ENCODE data around the gene LIPA. TPM values are rescaled to one million over a fixed set of nuclear protein-coding genes. Genes with fewer than 3 reads are reported as not detected.

LIPA gene
- total and polyA plus RNA-seq, 9 of the 15 experiments (the other 6 are each of a cell fraction or from before 2014, with no cell fraction given) = 0.07 to 0.40 (median 0.15) TPM; not detected in 1

DNA sequence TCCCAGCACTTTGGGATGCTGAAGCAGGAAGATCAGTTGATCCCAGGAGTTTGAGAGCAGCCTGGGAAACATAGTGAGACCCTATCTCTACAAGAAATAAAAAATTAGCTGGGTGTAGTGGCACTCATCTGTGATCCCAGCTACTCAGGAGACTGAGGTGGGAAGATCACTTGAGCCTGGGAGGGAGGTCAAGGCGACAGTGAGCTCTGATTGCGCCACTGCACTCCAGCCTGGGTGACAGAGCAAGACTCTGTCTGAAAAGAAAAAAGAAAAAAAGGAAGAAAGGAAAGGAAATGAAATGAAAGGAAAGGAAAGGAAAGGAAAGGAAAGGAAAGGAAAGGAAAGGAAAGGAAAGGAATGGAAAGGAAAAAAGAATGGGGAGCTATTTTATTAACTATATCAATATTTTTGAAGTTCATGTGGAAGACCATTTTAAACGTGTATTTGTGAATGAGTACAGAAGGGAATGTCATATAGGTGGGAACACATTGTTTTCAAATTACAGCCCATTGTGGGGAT lies 43.2 kb upstream of the LIPA start:
- ChIA-PET CTCF (ENCODE audit: low intra/inter-chr PET ratio) (no interaction called here), POLR2A (no interaction called here)
- Histone ChIP-seq H3K36me3 (ENCODE audit: control insufficient read depth, insufficient read depth, low read length) (no peaks in the 10 kb centered on the region), H3K9me1 (ENCODE audit: control insufficient read depth, insufficient read depth, low read length) (no peaks in the 10 kb centered on the region), H3K27ac (ENCODE audit: extremely low read depth, low read depth, low read length) (no peak overlapping the region), H3K4me2 (ENCODE audit: insufficient read depth, low read length) (no peak overlapping the region), H3K4me1 (replicated peaks in 1 of 2; ENCODE audit: control insufficient read depth in 2 of 2, insufficient read depth in 2 of 2, low read length in 2 of 2) (no peaks in the 10 kb centered on the region), H3K4me3 (no peak overlapping the region), H3K9me3 (replicated peaks; ENCODE audit: control insufficient read depth, insufficient read depth, low read depth, low read length) (no peaks in the 10 kb centered on the region; the same call in 1 of the 2 replicates), H3K27me3 (ENCODE audit: control insufficient read depth in 2 of 2, insufficient read depth in 2 of 2, low read length in 2 of 2) (no peaks in the 10 kb centered on the region), H2AFZ (ENCODE audit: low read depth, low read length) (no peak overlapping the region), H3K79me2 (ENCODE audit: control insufficient read depth, insufficient read depth, low read length) (no peaks in the 10 kb centered on the region), H3K9ac (ENCODE audit: insufficient read depth in 1 of 2, low read depth in 2 of 2, low read length in 2 of 2) (no peak overlapping the region), H4K20me1 (replicated peaks; ENCODE audit: control insufficient read depth, insufficient read depth, low read length) (no peaks in the 10 kb centered on the region)
- ATAC-seq (no peak), DNase-seq (ENCODE audit: extremely low read depth in 1 of 4, low spot score in 3 of 4) (no peak), FAIRE-seq (no peak)
- in situ Hi-C loops (cut with MboI) (no loop called here), intact Hi-C loops (cut with micrococcal nuclease) (loop anchor here (10.0 kb wide), 1 partner anchor 270 kb away; no protein-coding TSS in a partner anchor)
- BruUV-seq (replicated peaks) = no TSS peak
- 0% methylated on average over 1 of the region's 3 CpGs for WGBS (ENCODE audit: insufficient coverage, low coverage, missing lambda C conversion rate)
- TF ChIP-seq RAD51 (IDR thresholded peaks at IDR 0.05; ENCODE audit: borderline replicate concordance, low read depth) (no peak), CHD1 (IDR thresholded peaks at IDR 0.05; ENCODE audit: low read length) (no peak), HCFC1 (IDR thresholded peaks at IDR 0.05; ENCODE audit: low read depth, low read length) (no peak)
- TF ChIP-seq, protein P1, sequence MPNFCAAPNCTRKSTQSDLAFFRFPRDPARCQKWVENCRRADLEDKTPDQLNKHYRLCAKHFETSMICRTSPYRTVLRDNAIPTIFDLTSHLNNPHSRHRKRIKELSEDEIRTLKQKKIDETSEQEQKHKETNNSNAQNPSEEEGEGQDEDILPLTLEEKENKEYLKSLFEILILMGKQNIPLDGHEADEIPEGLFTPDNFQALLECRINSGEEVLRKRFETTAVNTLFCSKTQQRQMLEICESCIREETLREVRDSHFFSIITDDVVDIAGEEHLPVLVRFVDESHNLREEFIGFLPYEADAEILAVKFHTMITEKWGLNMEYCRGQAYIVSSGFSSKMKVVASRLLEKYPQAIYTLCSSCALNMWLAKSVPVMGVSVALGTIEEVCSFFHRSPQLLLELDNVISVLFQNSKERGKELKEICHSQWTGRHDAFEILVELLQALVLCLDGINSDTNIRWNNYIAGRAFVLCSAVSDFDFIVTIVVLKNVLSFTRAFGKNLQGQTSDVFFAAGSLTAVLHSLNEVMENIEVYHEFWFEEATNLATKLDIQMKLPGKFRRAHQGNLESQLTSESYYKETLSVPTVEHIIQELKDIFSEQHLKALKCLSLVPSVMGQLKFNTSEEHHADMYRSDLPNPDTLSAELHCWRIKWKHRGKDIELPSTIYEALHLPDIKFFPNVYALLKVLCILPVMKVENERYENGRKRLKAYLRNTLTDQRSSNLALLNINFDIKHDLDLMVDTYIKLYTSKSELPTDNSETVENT (CRISPR knock-in tag; IDR thresholded peaks at IDR 0.05) = no peak
- TF ChIP-seq, protein P2, sequence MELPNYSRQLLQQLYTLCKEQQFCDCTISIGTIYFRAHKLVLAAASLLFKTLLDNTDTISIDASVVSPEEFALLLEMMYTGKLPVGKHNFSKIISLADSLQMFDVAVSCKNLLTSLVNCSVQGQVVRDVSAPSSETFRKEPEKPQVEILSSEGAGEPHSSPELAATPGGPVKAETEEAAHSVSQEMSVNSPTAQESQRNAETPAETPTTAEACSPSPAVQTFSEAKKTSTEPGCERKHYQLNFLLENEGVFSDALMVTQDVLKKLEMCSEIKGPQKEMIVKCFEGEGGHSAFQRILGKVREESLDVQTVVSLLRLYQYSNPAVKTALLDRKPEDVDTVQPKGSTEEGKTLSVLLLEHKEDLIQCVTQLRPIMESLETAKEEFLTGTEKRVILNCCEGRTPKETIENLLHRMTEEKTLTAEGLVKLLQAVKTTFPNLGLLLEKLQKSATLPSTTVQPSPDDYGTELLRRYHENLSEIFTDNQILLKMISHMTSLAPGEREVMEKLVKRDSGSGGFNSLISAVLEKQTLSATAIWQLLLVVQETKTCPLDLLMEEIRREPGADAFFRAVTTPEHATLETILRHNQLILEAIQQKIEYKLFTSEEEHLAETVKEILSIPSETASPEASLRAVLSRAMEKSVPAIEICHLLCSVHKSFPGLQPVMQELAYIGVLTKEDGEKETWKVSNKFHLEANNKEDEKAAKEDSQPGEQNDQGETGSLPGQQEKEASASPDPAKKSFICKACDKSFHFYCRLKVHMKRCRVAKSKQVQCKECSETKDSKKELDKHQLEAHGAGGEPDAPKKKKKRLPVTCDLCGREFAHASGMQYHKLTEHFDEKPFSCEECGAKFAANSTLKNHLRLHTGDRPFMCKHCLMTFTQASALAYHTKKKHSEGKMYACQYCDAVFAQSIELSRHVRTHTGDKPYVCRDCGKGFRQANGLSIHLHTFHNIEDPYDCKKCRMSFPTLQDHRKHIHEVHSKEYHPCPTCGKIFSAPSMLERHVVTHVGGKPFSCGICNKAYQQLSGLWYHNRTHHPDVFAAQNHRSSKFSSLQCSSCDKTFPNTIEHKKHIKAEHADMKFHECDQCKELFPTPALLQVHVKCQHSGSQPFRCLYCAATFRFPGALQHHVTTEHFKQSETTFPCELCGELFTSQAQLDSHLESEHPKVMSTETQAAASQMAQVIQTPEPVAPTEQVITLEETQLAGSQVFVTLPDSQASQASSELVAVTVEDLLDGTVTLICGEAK (IDR thresholded peaks at IDR 0.05) = no peak
- TF ChIP-seq, protein P2 (CRISPR knock-in tag; IDR thresholded peaks at IDR 0.05) = no peak

Measured in K562 (cell line).